Suppressor macrophage treated with lipopolysaccharide for 4 hours (primary cell): ENCODE measurements around the gene EXOC7.
A peak's percentile ranks its signal among the peaks of the same experiment; 100 is the strongest.

ENCODE experiments used
- DNase-seq: peaks from one replicate; pipeline ENCODE4 v3.0.0-alpha.2; 2020

Gene EXOC7

DNA sequence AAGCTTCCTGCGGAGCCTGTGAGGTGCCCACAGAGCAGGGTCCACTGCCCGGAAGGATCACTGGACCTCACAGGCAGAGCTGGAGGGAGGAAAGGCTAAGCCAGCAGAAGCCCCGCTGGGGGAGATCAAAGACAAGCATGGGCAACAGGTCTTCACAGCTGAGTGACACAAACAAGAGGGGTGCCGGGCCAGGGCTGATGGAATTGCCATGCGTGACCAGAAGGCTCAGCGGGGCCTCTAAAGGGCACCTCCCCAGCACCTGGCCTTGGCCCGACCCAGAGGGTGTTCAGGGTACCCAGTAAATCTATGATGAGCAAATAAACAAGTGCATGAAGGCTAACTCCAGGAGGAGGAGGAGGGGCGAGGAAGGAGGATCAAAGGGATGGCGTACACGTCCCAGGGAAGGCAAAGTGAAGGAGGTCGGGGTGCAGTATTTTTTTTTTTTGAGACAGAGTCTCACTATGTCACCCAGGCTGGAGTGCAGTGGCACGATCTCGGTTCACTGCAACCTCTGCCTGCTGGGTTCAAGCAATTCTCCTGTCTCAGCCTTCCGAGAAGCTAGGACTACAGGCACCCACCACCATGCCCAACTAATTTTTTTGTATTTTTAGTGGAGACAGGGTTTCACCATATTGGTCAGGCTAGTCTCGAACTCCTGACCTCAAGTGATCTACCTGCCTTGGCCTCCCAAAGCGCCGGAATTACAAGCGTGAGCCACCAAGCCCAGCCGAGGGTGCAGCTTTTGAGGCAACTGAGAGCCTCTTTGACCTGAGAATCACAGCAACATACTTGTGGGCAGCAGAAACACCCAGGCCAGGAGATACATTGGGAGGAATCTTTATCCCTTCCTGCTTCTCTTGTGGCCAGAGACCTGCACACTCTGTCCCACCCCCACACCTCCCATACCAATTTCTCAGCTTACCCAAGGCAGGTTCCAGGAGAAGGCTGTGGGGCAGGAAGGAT lies 16.1 kb upstream of the EXOC7 start:
- DNase-seq, result no peak

DNA sequence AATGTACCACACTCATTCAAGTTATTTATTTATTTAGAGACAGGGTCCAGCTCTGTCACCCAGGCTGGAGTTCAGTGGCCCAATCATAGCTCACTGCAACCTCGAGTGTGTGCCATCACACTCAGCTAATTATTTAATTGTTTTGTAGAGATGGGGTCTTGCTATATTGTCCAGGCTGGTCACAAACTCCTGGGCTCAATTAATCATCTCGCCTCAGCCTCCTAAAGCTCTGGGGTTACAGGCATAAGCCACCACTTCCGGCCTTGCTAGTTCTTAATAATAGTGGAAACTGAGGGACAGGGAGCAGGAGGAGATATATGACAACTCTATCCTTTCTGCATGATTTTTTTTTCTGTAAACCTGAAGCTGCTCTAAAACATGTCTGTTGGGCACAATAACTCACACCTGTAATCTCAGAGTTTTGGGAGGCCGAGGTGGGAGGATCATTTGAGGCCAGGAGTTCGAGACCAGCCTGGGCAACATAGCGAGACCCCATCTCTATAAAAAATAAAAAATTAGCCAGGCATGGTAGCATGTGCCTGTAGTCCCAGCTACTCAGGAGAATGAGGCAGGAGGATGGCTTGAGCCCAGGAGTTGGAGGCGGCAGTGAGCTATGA lies 11.7 kb upstream of the EXOC7 start:
- no peak for DNase-seq

DNA sequence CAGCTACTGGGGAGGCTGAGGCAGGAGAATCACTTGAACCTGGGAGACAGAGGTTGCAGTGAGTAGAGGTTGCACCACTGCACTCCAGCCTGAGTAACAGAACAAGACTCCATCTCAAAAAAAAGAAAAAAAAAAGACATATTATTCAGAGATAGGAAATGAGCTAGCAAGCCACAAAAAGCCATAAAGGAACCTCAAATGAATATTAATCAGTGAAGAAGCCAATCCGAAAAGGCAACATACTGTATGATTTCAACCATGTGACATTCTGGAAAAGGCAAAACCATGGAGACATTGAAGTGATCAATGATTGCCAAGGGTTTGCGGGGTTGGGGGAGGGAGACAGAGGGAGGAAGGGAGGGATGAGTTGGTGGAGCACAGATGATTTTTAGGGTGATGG lies 8.4 kb upstream of the EXOC7 start:
- DNase-seq, result no peak

DNA sequence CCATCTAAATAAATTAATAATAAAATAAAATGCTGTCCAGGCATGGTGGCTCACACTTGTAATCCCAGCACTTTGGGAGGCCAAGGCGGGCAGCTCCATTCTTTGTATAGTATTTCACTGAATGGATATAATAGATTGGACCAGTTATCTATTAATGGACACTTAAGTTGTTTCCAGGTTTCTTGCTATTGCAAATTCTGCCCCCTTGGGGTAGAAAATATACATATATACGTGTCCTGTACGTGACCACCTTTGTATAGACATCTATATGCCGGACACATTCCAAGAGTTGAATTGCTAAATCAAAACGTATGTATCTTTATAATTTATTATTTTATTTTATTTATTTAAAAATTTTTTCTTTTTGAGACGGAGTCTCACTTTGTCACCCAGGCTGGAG lies 3.9 kb upstream of the EXOC7 start:
- peak; percentile 20 for DNase-seq

DNA sequence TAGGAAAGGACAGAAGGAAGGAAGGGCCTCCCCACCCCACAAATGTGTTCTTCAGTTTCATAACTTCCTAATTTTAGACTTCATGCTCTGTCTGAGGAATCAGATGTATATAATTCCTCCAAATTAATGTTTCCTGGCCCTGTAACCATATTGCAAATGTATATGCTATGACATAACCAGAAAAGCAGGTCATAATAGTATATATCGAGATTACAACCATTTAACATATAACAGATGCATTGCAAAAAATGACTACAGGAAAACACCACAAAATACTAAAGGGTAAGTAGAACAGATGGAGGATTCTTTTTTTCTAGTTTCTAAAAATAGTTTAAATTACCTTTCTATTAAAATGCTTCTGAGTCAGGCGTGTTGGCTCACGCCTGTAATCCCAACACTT lies 3.1 kb upstream of the EXOC7 start:
- no peak for DNase-seq

DNA sequence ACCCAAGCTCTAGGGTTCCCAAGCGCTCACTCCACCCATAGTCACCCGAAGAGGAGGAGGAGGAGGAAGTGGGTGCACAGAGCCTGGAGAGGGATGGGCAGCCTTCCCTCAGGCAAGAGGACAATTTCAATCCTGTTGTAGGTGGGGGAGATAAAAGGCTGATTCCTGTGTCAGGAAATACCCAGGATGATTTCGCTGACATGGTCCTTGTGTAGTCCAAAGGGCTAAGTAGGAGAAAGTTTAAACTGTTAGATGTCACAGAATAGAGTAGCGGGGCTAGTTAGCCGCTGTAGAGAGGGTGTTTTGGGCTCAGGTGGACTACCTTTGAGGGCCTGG lies 1.3 kb upstream of the EXOC7 start:
- no peak for DNase-seq

DNA sequence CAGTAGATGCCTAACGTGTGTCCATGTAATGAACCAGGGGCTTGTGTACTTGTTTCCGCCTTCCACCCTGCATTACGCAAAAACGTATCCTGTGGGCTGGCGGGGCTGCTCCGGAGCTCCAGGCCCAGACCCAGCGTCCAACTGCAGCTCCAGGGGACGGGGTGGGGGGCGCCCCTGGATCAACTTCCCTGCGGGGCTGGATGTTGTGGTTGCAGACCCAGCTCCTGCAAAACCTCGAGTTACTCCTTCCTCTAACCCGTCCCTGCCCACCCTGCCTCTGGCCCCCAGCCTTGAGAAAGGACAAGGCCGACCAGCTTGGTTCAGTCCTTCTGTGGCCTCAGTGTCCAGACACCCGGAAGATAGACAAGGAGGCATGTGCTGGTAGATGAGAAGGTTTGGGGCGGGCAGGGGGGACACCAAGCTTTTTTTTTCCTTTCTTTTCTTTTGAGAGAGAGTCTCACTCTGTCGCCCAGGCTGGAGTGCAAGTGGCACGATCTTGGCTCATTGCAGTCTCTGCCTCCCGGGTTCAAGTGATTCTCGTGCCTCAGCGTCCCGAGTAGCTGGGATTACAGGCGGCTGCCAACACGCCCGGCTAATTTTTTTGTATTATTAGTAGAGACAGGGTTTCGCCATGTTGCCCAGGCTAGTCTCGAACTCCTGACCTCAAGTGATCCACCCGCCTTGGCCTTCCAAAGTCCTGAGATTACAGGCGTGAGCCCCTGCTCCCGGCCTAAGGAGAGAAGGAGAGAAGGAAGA lies 731 bp upstream of the EXOC7 start:
- DNase-seq, result no peak

DNA sequence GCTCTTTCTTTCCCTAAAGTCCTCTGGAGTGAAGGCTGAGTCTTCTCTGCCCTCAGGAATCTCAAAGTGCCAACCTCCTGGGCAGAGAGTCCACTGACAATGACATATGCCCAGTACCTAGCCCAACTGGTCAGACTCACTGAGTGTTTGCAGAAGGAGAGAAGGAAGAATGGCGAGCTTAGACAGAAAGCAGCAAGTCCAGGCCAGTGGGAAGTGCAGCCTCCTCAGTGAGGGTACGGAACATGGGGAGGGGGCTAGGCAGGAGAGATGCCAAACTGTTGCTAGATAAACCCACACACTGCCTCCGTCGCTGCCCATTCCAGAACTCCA lies 678 bp downstream of the EXOC7 start:
- no peak for DNase-seq

DNA sequence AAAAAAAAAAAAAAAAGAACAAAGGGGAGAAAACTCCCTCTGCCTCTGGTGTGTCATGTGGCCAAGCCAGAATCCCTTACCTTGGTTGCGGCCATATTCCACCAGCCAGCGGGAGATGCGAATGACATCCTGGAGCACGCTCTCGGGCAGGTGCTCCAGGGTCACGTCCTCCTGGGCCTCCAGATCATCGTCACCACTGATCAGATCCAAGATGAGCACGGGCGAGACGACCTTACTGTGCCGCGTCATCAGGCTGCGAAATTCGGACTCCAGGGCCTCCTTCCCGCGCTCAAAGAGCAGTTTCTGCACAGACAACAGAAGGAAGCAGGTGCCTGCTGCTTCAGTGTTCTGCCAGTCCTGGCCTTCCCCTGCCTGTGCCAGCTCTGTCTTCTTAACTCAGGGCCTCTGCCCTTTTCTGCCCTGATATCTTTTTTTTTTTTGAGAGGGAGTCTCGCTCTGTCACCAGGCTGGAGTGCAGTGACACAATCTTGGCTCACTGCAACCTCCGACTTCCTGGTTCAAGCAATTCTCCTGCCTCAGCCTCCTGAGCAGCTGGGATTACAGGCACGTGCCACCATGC lies 5.8 kb downstream of the EXOC7 start:
- DNase-seq, result no peak

DNA sequence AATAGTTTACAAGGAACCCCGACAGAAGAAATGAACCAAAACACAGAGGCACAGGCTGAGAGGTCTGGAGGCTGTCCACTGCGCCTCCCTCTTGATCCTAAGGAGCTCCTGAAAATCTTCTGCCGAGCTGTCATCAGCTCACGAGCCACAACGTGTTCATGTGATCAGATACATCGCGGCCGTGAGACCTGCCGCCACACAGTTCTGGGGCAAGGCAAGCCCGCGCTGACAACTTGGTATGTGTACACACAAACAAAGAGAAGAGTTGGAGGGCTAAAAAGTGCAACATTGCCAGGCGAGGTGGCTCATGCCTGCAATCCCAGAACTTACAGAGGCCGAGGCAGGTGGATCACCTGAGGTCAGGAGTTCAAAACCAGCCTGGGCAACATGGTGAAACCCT lies 7.6 kb downstream of the EXOC7 start:
- no peak for DNase-seq

DNA sequence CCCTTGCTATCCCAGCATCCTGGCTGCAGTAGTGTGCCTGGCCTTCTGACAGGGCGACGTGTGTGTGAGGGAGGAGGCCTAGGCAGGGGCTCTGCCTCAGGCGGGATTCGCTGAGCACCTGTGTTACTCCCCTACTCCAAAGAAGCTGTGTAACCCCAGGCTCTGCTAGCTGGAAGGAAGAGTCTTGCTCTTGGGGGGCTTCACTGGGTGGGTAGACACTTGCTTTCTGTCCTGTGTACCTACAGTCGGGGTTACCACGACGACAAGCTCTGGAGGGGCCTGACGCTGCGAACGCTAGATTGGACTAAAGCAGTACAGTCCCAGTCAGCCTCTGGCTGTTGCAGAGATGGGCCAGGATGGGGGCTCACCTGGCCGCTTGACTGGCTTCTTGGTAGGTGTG lies 9.5 kb downstream of the EXOC7 start:
- no peak for DNase-seq

DNA sequence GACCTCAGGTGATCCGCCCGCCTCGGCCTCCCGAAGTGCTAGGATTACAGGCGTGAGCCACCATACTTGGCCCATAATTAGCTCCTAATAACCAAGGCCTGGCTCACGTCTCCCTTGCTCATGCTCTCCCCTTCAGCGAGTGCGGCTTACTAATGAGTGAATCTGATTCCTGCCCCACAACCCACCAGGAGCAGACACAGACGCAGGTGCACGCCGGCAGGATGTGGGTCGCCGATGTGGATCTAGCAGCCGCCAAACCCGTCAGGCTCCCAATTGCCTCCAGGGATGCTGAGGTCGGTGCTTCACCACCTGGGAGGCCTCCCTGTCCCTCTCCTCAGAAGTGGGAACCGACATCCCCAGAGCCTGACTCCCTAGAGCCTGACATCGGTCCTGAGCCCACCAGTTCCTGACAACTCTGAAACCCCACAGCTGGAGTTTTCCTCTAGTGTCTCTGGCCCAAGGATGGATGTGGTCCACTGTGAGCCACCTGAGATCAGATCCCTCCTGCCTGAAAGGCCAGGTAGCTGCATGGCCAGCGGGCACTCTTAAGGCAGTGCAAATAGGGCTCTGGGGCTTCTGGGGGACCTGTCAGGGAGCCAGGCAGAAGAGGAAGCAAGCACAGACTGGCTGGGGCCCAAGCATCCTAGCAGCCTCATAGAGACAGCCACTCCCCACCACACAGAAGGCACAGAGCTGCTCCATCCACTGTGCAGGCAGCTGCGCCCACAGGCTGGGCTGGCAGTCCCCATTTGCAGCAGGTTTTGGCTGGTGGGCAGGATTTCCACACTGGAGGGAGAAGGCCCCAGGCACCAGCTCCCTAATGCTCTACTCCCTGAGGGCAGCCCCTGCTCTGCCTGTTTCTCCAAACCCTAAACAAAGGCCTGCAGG lies 10.8 kb downstream of the EXOC7 start:
- DNase-seq, result no peak

DNA sequence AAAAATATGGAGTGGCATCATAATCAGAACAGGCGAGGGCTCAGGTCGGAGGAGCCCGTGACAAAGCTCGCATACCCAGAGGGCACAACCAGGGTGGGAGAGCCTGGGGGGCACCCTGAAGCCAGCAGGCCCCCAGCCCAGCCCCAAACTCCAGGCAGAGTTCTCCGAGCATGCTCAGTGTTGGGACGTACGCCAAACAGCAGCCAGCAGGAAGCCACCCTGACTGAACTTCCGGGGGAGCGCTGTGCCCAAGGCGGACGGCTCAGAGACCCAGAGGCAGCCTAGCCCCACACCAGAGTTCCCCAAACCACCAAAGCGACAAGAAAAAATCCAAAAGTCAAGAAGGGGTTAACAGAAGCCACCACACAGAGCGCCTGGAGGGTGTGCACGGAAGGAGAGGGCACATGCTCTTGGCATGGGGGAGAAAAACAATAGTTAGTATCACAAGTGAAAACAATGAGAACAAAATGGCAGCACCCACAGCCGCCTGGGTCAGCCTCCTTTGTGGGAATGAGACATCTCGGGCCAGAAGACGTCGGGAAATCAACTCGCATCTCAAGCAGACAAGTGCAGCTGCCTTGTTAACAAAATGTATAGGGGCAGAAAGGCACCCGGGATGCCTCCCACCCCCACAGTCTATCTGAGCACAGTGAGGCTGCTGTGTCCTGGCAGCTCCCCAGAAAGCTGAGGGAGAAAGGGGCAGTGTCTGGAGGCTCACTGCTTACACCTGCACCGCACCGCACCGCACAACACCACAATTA lies 11.9 kb downstream of the EXOC7 start:
- DNase-seq, result no peak

DNA sequence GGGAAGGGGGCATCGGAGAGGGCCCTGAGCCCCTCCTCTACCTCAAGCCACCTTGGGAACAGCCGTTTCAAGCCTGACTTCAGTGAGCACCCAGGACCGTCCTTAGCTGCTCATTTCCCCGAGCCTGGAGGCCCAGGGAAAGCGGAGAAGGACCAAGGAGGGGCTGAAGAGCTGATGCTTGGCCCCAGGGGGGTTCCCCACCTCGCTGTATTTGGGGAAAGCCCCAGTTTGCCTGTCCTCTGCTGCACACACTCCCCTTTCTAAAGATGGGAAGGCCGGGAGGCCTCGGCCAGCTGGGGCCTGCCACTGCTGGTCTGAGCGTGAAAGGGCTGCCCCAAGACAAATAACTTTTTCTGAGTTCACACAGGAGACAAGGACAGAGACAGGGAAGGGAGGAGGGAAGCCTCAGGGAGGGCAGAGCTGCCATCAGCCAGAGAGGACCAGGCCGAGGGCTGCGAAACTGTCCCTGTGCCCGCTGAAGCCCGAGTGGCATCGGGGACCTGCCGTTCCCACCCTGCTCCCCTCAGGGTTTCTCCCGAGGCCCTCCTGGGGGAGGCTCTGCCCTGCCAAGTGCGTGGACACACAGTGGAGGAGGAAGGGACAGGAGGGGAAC lies 13.0 kb downstream of the EXOC7 start:
- DNase-seq, result no peak

DNA sequence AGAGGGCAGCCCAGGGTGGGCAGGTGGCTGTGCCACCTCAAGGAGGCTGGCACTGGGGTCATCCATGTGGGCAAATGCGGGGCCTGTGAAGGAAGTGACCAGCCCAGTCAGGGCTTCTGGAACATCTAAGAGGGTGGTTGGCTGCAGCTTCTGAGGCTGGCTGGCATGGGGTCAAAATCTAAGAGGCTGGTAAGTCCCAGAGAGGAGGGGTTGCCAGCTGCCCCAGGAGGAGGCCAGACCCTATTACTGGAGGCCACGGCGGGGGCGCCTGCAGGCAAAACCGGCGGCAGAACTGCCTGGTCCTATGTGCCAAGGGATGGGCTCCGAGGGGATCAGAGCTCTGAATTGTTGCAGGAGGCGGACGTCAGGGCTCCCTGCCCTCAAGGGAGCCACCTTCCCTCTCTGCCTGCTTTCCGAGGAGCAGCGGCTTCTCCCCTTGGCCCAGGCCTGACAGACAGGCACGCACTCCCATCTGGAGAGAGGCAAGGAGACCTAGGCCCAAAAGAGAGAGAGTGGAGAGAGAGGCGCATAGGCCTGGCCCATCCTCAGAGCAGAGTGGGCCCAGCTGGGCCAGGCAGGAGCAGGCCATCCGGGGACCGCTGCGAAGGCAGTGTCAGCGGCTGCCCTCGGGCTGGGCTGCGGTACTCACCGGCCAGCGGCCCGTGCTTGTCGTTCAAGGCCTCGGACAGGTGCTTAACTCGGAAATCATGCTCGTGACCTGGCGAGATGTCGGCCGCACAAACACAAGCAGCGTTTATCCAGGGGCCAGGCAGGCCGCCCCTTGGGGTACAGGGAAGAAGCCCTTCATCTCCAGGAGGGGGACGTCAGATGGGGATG lies 13.7 kb downstream of the EXOC7 start:
- DNase-seq, result no peak

DNA sequence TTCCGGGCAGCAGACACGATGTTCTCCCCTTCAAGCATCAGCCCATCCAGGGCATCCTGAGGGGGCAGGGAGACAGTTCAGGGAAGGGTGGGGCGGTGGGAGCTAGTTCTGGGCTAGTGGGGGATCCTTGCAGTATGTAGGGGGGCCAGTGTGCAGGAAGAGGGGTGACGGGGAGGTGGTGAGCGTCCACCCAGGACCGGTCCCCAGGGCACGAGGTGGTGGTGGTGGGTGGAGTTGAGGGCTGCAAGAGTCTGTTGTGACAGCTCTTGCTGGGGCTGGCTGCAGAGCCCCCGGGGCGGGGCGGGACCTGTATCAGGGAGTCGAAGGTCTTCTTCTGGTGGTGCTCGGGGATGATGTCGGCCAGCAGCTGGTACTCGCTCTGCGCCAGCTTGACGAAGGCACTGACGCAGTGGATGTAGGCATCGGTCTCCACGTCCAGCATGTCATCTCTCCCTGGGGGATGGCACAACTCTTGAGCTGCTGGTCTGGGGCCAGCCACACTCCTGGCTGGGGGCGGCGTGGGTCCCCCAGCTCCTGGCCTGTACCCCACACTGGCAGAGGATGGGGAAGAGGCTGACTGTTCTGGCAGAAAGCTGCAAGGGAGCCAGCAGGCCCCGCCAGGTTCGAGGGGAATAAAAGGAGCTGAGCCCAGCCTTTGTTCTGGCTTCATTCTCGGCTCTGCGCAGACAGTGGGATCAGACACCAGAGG lies 14.6 kb downstream of the EXOC7 start:
- no peak for DNase-seq

DNA sequence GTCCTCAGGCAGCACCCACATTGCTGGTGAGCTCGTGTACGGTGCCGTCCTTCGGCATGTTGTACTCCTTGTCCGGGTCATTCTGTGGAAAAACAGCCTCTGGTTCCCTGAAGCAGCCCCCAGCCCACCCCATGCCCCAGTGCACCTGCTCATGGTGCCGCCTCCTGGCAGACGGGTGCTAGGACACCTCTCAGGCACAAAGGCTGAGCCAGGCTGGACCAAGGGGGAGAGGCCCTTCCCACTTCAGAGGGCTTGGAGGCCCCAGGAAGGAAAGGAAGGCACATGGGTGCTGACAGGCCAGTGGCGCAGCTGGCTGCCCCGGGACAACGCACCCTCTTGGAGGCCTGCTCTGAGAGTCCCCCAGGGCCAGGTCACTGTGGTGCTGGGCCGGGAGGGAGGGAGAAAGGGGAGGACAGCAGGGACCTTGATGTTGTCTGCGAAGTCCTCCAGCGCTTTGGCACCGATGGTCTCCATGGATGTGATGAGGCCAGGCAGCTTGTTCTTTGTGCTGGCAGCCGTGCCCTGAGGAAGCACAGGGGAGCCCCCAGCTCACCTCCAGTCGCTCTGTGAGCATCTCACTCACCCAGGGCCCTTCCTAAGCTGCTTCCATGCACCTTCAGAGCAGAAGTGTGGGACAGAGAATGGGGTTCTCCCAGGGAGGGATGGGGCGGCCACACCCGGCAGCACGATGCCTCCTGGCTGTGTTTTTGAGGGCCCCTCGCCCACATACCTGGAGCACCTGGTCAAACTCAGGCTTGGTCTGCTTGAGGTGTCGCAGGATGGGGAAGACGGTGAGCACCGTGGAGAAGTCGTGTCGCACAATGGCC lies 15.3 kb downstream of the EXOC7 start:
- no peak for DNase-seq

DNA sequence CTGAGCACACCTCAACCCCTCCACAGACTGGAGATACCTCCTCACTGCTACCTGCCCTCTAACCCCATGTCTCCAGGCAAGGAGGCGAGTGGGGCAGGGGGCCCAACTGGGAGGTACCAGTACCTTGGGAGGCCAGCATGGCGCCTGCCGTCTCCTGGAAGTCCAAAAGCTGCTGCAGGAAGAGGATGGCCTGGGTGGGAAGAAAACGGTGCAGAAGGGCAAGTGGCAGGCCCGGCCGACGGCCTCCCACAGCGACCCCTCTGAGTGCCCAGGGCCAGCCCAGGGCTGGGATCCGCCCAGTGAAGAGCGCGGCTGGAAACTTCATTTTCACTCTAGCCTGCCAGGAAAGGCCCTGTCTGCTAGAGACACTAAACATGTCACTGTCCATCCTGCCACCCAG lies 16.1 kb downstream of the EXOC7 start:
- DNase-seq, result no peak

DNA sequence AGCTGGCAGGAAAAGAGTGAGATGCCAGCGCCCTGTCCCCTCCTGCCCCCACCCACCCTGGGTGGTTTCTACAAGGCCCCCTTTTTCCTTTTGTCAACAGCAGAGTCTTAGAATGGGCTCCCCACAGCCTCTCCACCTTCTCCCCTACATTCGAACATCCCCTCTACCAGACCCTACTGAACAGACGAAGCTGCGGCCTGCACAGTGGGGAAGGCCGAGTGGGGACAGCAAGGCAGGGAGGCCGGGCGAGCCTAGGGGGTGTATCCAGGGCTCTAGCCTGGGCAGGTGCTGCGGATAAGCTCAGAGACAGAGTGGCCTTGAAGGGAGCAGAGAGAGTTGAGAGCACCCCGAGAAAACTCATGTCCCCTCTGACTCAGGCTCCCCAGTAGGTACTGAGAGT lies 17.2 kb downstream of the EXOC7 start:
- no peak for DNase-seq
